22Rv1 (cell line): ENCODE results near the gene RPL26.

ENCODE experiments used
- ZFX ChIP-seq: fragments of 450-650 bp; IDR thresholded peaks from 2 replicates; pipeline ENCODE4 v1.6.1; 2017; ENCODE audit warnings: antibody characterized with exemption, borderline replicate concordance
- TF ChIP-seq, protein P1 (sequence below): fragments of 450-650 bp; IDR thresholded peaks from 2 replicates; pipeline ENCODE4 v1.5.1; 2017; ENCODE audit warnings: mild to moderate bottlenecking

DNA sequence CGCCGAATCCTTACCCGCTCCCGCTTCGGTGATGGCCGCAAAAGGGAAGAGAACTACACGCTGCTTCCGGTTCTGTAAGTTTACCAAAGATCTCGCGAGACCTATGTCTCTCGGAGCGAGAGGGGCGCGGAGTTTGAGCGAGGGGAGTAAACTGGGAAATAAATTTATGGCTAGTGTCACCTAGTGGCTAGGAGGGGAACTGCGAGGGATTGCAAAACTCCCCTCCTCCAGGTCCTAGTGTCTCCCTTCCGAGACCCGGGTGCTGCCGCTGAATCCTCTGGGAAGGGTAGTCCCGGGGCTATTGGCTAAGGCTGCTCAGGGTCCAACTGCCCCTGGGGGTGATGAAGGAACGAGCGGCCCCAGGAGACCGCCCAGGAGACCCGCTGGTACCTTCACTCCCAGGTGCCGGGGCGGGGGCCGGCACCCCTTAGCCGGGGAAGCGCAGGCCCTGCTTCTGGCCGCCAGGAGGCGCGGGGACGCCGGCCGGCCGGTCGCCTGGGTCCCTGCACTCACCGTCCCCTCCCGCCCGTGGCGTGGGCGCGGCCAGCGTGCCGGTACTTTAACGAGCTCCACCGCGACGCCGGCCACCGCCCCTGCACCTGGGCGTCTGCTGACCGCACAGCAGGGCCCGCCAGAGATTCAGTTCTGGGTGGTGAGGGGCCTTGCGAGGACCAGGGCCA lies at the start of gene RPL26:
- TF ChIP-seq, protein P1, sequence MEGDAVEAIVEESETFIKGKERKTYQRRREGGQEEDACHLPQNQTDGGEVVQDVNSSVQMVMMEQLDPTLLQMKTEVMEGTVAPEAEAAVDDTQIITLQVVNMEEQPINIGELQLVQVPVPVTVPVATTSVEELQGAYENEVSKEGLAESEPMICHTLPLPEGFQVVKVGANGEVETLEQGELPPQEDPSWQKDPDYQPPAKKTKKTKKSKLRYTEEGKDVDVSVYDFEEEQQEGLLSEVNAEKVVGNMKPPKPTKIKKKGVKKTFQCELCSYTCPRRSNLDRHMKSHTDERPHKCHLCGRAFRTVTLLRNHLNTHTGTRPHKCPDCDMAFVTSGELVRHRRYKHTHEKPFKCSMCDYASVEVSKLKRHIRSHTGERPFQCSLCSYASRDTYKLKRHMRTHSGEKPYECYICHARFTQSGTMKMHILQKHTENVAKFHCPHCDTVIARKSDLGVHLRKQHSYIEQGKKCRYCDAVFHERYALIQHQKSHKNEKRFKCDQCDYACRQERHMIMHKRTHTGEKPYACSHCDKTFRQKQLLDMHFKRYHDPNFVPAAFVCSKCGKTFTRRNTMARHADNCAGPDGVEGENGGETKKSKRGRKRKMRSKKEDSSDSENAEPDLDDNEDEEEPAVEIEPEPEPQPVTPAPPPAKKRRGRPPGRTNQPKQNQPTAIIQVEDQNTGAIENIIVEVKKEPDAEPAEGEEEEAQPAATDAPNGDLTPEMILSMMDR: peak; percentile 99
- TF ChIP-seq ZFX: no peak
